Endodermal cell (in vitro differentiated cells): ENCODE data around the gene INAFM1. TPM values are rescaled to one million over a fixed set of nuclear protein-coding genes. Genes with fewer than 3 reads are reported as not detected.
"Not testable (repeated sequence)": the region's sequence is repeated elsewhere in the genome, so short reads cannot be mapped to it uniquely, and the experiment has no call there.

Source experiments
- DNase-seq: peaks from one replicate; pipeline ENCODE4 v3.0.0-alpha.2; 2017
- H3K27ac ChIP-seq: 2 replicates; pipeline ENCODE4 v1.5.1; 2013; ENCODE audit warnings: mild to moderate bottlenecking, low read depth, low read length, moderate library complexity
- H3K27me3 ChIP-seq: 2 replicates; pipeline ENCODE4 v1.6.1; 2013; ENCODE audit warnings: mild to moderate bottlenecking, low read length, moderate library complexity; ENCODE audit not compliant: insufficient read depth, control insufficient read depth, poor library complexity, severe bottlenecking
- H3K36me3 ChIP-seq: 2 replicates; pipeline ENCODE4 v1.7.0; 2013; ENCODE audit warnings: mild to moderate bottlenecking, low read length, moderate library complexity; ENCODE audit not compliant: control insufficient read depth, insufficient read depth
- H3K4me1 ChIP-seq: one replicate; pipeline ENCODE4 v1.7.0; 2013; ENCODE audit warnings: low read length; ENCODE audit not compliant: control insufficient read depth, insufficient read depth
- H3K4me3 ChIP-seq: 2 replicates; pipeline ENCODE4 v1.5.1; 2013; ENCODE audit warnings: mild to moderate bottlenecking, low read length, moderate library complexity
- H3K9ac ChIP-seq: 2 replicates; pipeline ENCODE4 v1.6.1; 2013; ENCODE audit warnings: mild to moderate bottlenecking, low read length, moderate library complexity; ENCODE audit not compliant: poor library complexity, severe bottlenecking; ENCODE audit errors: extremely low read depth
- H3K9me3 ChIP-seq: 2 replicates; pipeline ENCODE4 v1.6.1; 2013; ENCODE audit warnings: mild to moderate bottlenecking, low read length, moderate library complexity; ENCODE audit not compliant: control insufficient read depth
- H3K27ac Mint-ChIP-seq: 2 replicates; pipeline ENCODE4 v1.8.0; 2020; ENCODE audit warnings: mixed read lengths
- H3K27me3 Mint-ChIP-seq: 2 replicates; pipeline ENCODE4 v1.8.0; 2021; ENCODE audit warnings: mild to moderate bottlenecking, mixed read lengths; ENCODE audit not compliant: insufficient read depth
- H3K36me3 Mint-ChIP-seq: 2 replicates; pipeline ENCODE4 v1.8.0; 2020; ENCODE audit warnings: low read depth, mixed read lengths
- H3K4me1 Mint-ChIP-seq: 2 replicates; pipeline ENCODE4 v1.8.0; 2020; ENCODE audit warnings: mixed read lengths
- H3K4me3 Mint-ChIP-seq: 2 replicates; pipeline ENCODE4 v1.8.0; 2020; ENCODE audit warnings: mild to moderate bottlenecking, moderate library complexity, mixed read lengths
- H3K9me3 Mint-ChIP-seq: 2 replicates; pipeline ENCODE4 v1.8.0; 2020; ENCODE audit warnings: mild to moderate bottlenecking, mixed read lengths
- CTCF ChIP-seq: fragments of 200-600 bp; sonication (generic); conservative IDR thresholded peaks from 2 replicates; pipeline ENCODE4 v1.5.0; 2021; ENCODE audit warnings: antibody characterized with exemption, mild to moderate bottlenecking
- WGBS, 2 experiments: methylation state at CpG; one replicate each; pipeline versions ENCODE4 v1.1.5 to v1.1.7; 2013; ENCODE audit warnings: missing lambda C conversion rate in 2 of 2, mixed read lengths in 1 of 2; ENCODE audit not compliant: insufficient coverage in 1 of 2, insufficient read length in 1 of 2; 5-methylcytosine and 5-hydroxymethylcytosine counted together
- total RNA-seq, 2 donors: library from RNA; stranded (reverse); fragmentation: NEBNext Ultra II Directional in 1 of 2; extraction: Animal tissue kit (Norgen Biotek cat#: 25700) in 1 of 2; gene quantifications; 2 replicates in 1 of 2; 3 replicates in 1 of 2; pipeline ENCODE4 v1.2.1, GENCODE V29; 2021

Gene INAFM1
- total RNA-seq, 2 donors from 2014 or later = 8.7 to 11.5 TPM

- peaks cover 12% of the 10 kb centered on the region for H3K27me3 Mint-ChIP-seq
- peaks cover 21% of the 10 kb centered on the region for H3K36me3 ChIP-seq
- H3K9ac ChIP-seq = peak overlapping the region; percentile 8
- H3K4me3 Mint-ChIP-seq = peak overlapping the region; percentile 80
- H3K4me1 ChIP-seq = no peaks in the 10 kb centered on the region
- no peak for TF ChIP-seq CTCF
- H3K27ac Mint-ChIP-seq = peak overlapping the region; percentile 35
- WGBS, 2 experiments = 8 to 10% methylated on average over 46 to 82 of the region's 82 CpGs
- peak overlapping the region; percentile 63 for H3K27ac ChIP-seq
- peak overlapping the region; percentile 70 for H3K4me3 ChIP-seq
- H3K4me1 Mint-ChIP-seq = peaks cover 8% of the 10 kb centered on the region
- H3K9me3 ChIP-seq = no peaks in the 10 kb centered on the region
- DNase-seq = peak; percentile 75
- H3K27me3 ChIP-seq = no peaks in the 10 kb centered on the region
- peaks cover 15% of the 10 kb centered on the region for H3K36me3 Mint-ChIP-seq
- H3K9me3 Mint-ChIP-seq = no peaks in the 10 kb centered on the region
Observed at GRCh38 chr19:47274891-47275761, 441 bp downstream of the INAFM1 start.

DNA sequence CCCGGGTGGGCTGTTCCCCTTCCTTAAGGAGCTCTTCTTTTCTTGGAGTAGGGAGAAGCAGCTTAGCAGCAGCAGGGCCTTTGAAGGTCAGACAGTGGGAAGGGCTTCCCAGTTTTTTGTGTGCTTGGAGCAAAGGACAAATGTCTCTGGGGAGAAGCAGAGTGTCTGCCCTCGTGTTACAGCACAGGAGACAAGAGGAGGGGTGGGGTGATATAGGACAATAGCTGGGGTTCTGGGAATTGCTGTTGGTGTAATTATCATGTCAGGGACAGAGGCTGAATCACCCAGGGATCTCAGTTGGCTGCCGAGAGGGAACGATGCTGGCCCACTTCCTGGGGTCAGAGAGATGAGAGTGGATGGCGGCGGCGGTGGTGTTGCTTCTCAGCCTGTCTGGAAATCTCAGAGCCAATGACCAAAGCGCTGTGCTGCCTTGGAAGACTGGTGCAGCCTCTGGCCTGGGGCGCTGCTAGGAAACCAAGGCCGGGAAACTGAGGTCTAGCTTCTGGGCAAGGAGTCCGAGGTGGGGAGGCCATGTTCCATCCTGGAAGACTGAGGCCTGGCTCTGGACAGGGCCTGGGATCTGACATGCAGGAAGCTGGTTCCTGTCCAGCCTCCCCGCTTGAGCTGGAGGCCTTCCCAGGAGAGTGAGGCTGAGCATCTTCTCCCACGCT lies 1.2 kb downstream of the INAFM1 start:
- Mint-ChIP-seq H3K4me3 (peak overlapping the region; percentile 80), H3K27ac (peak overlapping the region; percentile 35), H3K27me3 (peaks cover 12% of the 10 kb centered on the region), H3K9me3 (no peaks in the 10 kb centered on the region), H3K36me3 (peaks cover 8% of the 10 kb centered on the region), H3K4me1 (peaks cover 8% of the 10 kb centered on the region)
- H3K36me3 ChIP-seq = peaks cover 14% of the 10 kb centered on the region
- peak overlapping the region; percentile 4 for H3K27ac ChIP-seq
- WGBS, 2 experiments = 84% methylated on average over 9 to 11 of the region's 13 CpGs
- DNase-seq = peak; percentile 53
- H3K9me3 ChIP-seq = no peaks in the 10 kb centered on the region
- H3K9ac ChIP-seq = no peak overlapping the region
- H3K4me1 ChIP-seq = no peaks in the 10 kb centered on the region
- TF ChIP-seq CTCF = no peak
- peak overlapping the region; percentile 70 for H3K4me3 ChIP-seq
- H3K27me3 ChIP-seq = no peaks in the 10 kb centered on the region

GRCh38 chr19:47276513-47276912 lies 1.8 kb downstream of the INAFM1 start:
- not testable (repeated sequence) for H3K4me3 ChIP-seq, H3K4me1 Mint-ChIP-seq, H3K36me3 ChIP-seq, H3K27me3 ChIP-seq, H3K4me1 ChIP-seq, H3K27ac ChIP-seq, H3K9ac ChIP-seq, H3K27ac Mint-ChIP-seq, H3K9me3 ChIP-seq, H3K9me3 Mint-ChIP-seq, H3K36me3 Mint-ChIP-seq, DNase-seq
- H3K4me3 Mint-ChIP-seq = peak overlapping the region; percentile 80
- H3K27me3 Mint-ChIP-seq = peaks cover 12% of the 10 kb centered on the region
- WGBS, 2 experiments = 93% methylated on average over 3 of the region's 3 CpGs; no CpG with 5 or more reads in 1 of the 2 experiments
